K562 (cell line): ENCODE data around the gene BFSP2. TPM values are rescaled to one million over a fixed set of nuclear protein-coding genes. Genes with fewer than 3 reads are reported as not detected.
A peak's percentile ranks its signal among the peaks of the same experiment; 100 is the strongest.

Source experiments
- ATAC-seq: fragments of 200-7000 bp; cut with Tn5 transposase; 3 replicates; pipeline ENCODE4 v1.9.1; 2020; ENCODE audit warnings: moderate library complexity
- Bru-seq: library from RNA; stranded (reverse); fragments of 400-500 nt; gene quantifications from one replicate; lab custom pipeline; 2021; lab: Mats Ljungman, UMichigan
- BruChase-seq, 2 experiments: library from RNA; stranded (reverse); fragments of 400-500 nt; gene quantifications; one replicate each; lab custom pipeline; 2021; lab: Mats Ljungman, UMichigan
- BruUV-seq: library from RNA; stranded (reverse); fragments of 400-500 nt; replicated peaks from 2 replicates; lab custom pipeline; 2021; lab: Mats Ljungman, UMichigan
- CTCF ChIA-PET: fragments of 300-600 bp; formaldehyde crosslinking; extraction: SDS; loops from one replicate; lab custom pipeline; 2021; ENCODE audit warnings: low intra/inter-chr PET ratio; lab: Yijun Ruan, JAX
- POLR2A ChIA-PET: fragments of 300-600, 350-650 bp; sonication (Branson Sonifier 250); formaldehyde crosslinking; extraction: SDS; loops from one replicate; lab custom pipeline; 2021; ENCODE audit warnings: antibody characterized with exemption, inconsistent platforms; lab: Yijun Ruan, JAX
- DNase-seq, 4 experiments: peaks; one replicate each; pipeline versions ENCODE4 v3.0.0 to v3.0.0-alpha.2; 2011 to 2018; ENCODE audit warnings: low spot score in 3 of 4, mixed read lengths in 3 of 4; ENCODE audit errors: extremely low read depth in 1 of 4
- FAIRE-seq: peaks from 2 replicates; lab custom pipeline; 2011; peaks lifted over from hg19 to GRCh38; lab: Jason Lieb, UNC
- H2AFZ ChIP-seq: 2 replicates; pipeline ENCODE4 v1.6.0; 2011; ENCODE audit warnings: low read depth, low read length, control low read depth, inconsistent platforms
- H3K27ac ChIP-seq: fragments of 200-600 bp; 3 replicates; pipeline ENCODE4 v1.8.0; 2011; ENCODE audit warnings: low read depth, mild to moderate bottlenecking, control low read depth, inconsistent platforms, low read length, moderate library complexity, mixed read lengths; ENCODE audit errors: extremely low read depth
- H3K27me3 ChIP-seq, 2 experiments: fragments of 300-600 bp in 1 of 2; 2 replicates in 1 of 2; 3 replicates in 1 of 2; pipeline versions ENCODE4 v1.6.0 to v1.8.0; 2011; ENCODE audit warnings: inconsistent platforms in 2 of 2, low read length in 2 of 2, mild to moderate bottlenecking in 1 of 2, mixed read lengths in 1 of 2, moderate library complexity in 1 of 2; ENCODE audit not compliant: control insufficient read depth in 2 of 2, insufficient read depth in 2 of 2
- H3K36me3 ChIP-seq: fragments of 300-600 bp; 3 replicates; pipeline ENCODE4 v1.8.0; 2011; ENCODE audit warnings: mild to moderate bottlenecking, low read length, inconsistent platforms; ENCODE audit not compliant: control insufficient read depth, insufficient read depth
- H3K4me1 ChIP-seq, 2 experiments: fragments of 200-600 bp in 1 of 2; replicated peaks in 1 of 2; 2 replicates in 1 of 2; 3 replicates in 1 of 2; pipeline versions ENCODE4 v1.5.1 to v1.8.0; 2011; ENCODE audit warnings: inconsistent platforms in 2 of 2, low read length in 2 of 2, mild to moderate bottlenecking in 1 of 2, mixed read lengths in 1 of 2, moderate library complexity in 1 of 2; ENCODE audit not compliant: control insufficient read depth in 2 of 2, insufficient read depth in 2 of 2
- H3K4me2 ChIP-seq: 2 replicates; pipeline ENCODE4 v1.6.1; 2011; ENCODE audit warnings: low read length, control low read depth, inconsistent platforms, mixed read lengths; ENCODE audit not compliant: insufficient read depth
- H3K4me3 ChIP-seq: fragments of 200-600 bp; sonication (generic), shearing (Covaris generic); 2 replicates; pipeline ENCODE4 v1.5.1; 2016; ENCODE audit warnings: control low read depth, inconsistent platforms
- H3K79me2 ChIP-seq: fragments of 200-600 bp; 3 replicates; pipeline ENCODE4 v1.8.0; 2011; ENCODE audit warnings: low read length, inconsistent platforms; ENCODE audit not compliant: control insufficient read depth, insufficient read depth
- H3K9ac ChIP-seq, 2 experiments: 2 replicates each; pipeline versions ENCODE4 v1.6.0 to v1.6.1; 2011; ENCODE audit warnings: low read depth in 2 of 2, low read length in 2 of 2, control low read depth in 1 of 2, inconsistent platforms in 1 of 2, mild to moderate bottlenecking in 1 of 2, mixed read lengths in 1 of 2; ENCODE audit not compliant: insufficient read depth in 1 of 2
- H3K9me1 ChIP-seq: one replicate; pipeline ENCODE4 v1.6.0; 2011; ENCODE audit warnings: inconsistent platforms, mild to moderate bottlenecking, low read length, moderate library complexity; ENCODE audit not compliant: control insufficient read depth, insufficient read depth
- H3K9me3 ChIP-seq: replicated peaks from 2 replicates; pipeline ENCODE4 v1.5.1; 2011; ENCODE audit warnings: low read depth, low read length, inconsistent platforms; ENCODE audit not compliant: control insufficient read depth, insufficient read depth
- H4K20me1 ChIP-seq: replicated peaks from 2 replicates; pipeline ENCODE4 v1.6.1; 2011; ENCODE audit warnings: low read length, inconsistent platforms, mixed read lengths; ENCODE audit not compliant: control insufficient read depth, insufficient read depth
- ATF4 ChIP-seq: fragments of 450-650 bp; formaldehyde crosslinking; IDR thresholded peaks from 2 replicates; pipeline ENCODE4 v1.4.0; 2022; ENCODE audit warnings: mild to moderate bottlenecking, moderate library complexity
- COPS2 ChIP-seq: fragments of 450-650 bp; conservative IDR thresholded peaks from 2 replicates; pipeline ENCODE4 v1.6.1; 2016; ENCODE audit warnings: mild to moderate bottlenecking, moderate library complexity
- ZBTB17 ChIP-seq: fragments of 450-650 bp; formaldehyde crosslinking; IDR thresholded peaks from 2 replicates; pipeline ENCODE4 v1.4.0; 2020; ENCODE audit warnings: mild to moderate bottlenecking
- ZNF408 ChIP-seq: fragments of 250-450 bp; sonication (Bioruptor Pico); IDR thresholded peaks from 2 replicates; pipeline ENCODE4 v1.4.0; 2020; ENCODE audit warnings: low read depth, mild to moderate bottlenecking, moderate library complexity
- WGBS: fragments of 100-300 bp; shearing (Covaris generic); methylation state at CpG from one replicate; pipeline ENCODE4 v1.1.6; 2016; ENCODE audit warnings: low coverage, mixed read lengths; ENCODE audit not compliant: insufficient coverage; ENCODE audit errors: missing lambda C conversion rate; 5-methylcytosine and 5-hydroxymethylcytosine counted together
- in situ Hi-C: fragments of 300-500 bp; cut with MboI; formaldehyde crosslinking; loops from 4 replicates; pipeline ENCODE4 v1.15.0; 2018; ENCODE audit warnings: inconsistent platforms, mixed read lengths
- intact Hi-C: fragments of 100-400 bp; cut with micrococcal nuclease; formaldehyde crosslinking; loops from 2 replicates; pipeline ENCODE4 v1.14.2; 2022
- long read RNA-seq, 3 experiments: library from polyadenylated mRNA in 2 of 3; library from RNA in 1 of 3; unstranded in 2 of 3; stranded (forward) in 1 of 3; transcript quantifications; one replicate each; pipeline ENCODE4 v2.0.0, GENCODE V29; 2019 to 2022
- polyA minus RNA-seq, 3 experiments: library from RNA; depleted of rRNA, polyadenylated mRNA; stranded (reverse); fragments of >200 nt; gene quantifications; 2 replicates each; pipeline ENCODE4 v1.2.3, GENCODE V29; 2011
- polyA plus RNA-seq, 8 experiments: library from polyadenylated mRNA; depleted of rRNA in 4 of 8; stranded (reverse) in 5 of 8; unstranded in 3 of 8; fragments of >200 nt; fragmentation: Nextera tagmentation in 2 of 8; fragmentation: Illumina TruSeq in 1 of 8; extraction: Ambion mirVana in 2 of 8; extraction: Trizol in 1 of 8; gene quantifications; 2 replicates each; pipeline versions ENCODE4 v1.2.1 to v1.2.3, GENCODE V29; 2011 to 2014; ENCODE audit warnings: inconsistent platforms in 1 of 8, missing spikeins in 1 of 8
- total RNA-seq, 7 experiments: library from RNA; depleted of rRNA in 6 of 7; stranded (reverse); fragments of >200 nt in 6 of 7; fragmentation: Illumina TruSeq in 2 of 7; extraction: Trizol in 2 of 7; gene quantifications; 2 replicates each; pipeline versions ENCODE4 v1.2.1 to v1.2.3, GENCODE V29; 2011 to 2021; ENCODE audit warnings: low replicate concordance in 1 of 7

Gene BFSP2
- not detected in 2 replicates for total RNA-seq (2011; cell fraction: chromatin; rRNA removed; ENCODE audit: low replicate concordance)
- total RNA-seq (2011; cell fraction: nucleolus; rRNA removed): not detected in 2 replicates
- total RNA-seq (2011; cell fraction: nucleoplasm; rRNA removed): not detected in 2 replicates
- total RNA-seq (2014; rRNA removed): not detected in 2 replicates
- total RNA-seq (2014; rRNA removed; fragmentation: Illumina TruSeq; extraction: Trizol): not detected in 2 replicates
- not detected in 2 replicates for total RNA-seq (2015; rRNA removed; fragmentation: Illumina TruSeq; extraction: Trizol)
- total RNA-seq (2021): not detected in 2 replicates
- not detected in 2 replicates for polyA plus RNA-seq (2011; rRNA removed)
- polyA plus RNA-seq (2011; cell fraction: cytosol; rRNA removed): not detected in 2 replicates
- polyA plus RNA-seq (2011; cell fraction: nucleus; rRNA removed): not detected in 2 replicates
- not detected in 2 replicates for polyA plus RNA-seq (2012)
- polyA plus RNA-seq (2014; fragmentation: Illumina TruSeq; extraction: Trizol): not detected in 2 replicates
- polyA plus RNA-seq (2014; fragmentation: Nextera tagmentation; extraction: Ambion mirVana): not detected
- polyA plus RNA-seq (2014; rRNA removed): not detected in 2 replicates
- polyA minus RNA-seq (2011; rRNA and poly(A)+ RNA removed): not detected in 2 replicates
- not detected in 2 replicates for polyA minus RNA-seq (2011; cell fraction: cytosol; rRNA and poly(A)+ RNA removed)
- polyA minus RNA-seq (2011; cell fraction: nucleus; rRNA and poly(A)+ RNA removed): not detected in 2 replicates
- percentile 16 among the genes with signal in this experiment for Bru-seq, nascent RNA
- BruChase-seq, experiment 1, labeled RNA remaining after a 2-hour chase: percentile 13 among the genes with signal in this experiment
- BruChase-seq, experiment 2, labeled RNA remaining after a 6-hour chase: percentile 8 among the genes with signal in this experiment
- long read RNA-seq, experiment 1: 0 reads
- long read RNA-seq, experiment 2: 0 reads
- long read RNA-seq, experiment 3: 0 reads

- Histone ChIP-seq H2AFZ (no peak within 1 kb of the TSS), H3K36me3 (no peaks in the 10 kb centered on the region), H3K9me3 (no peaks in the 10 kb centered on the region), H3K9me1 (no peaks in the 10 kb centered on the region), H3K4me1 (no peaks in the 10 kb centered on the region; a peak in 1 of 5 replicates), H4K20me1 (no peaks in the 10 kb centered on the region), H3K4me3 (no peak within 1 kb of the TSS), H3K27ac (no peak within 1 kb of the TSS), H3K4me2 (no peak within 1 kb of the TSS), H3K9ac (no peak within 1 kb of the TSS), H3K79me2 (no peaks in the 10 kb centered on the region), H3K27me3 (peaks cover 0 to 8% of the 10 kb centered on the region in 2 experiments; a peak in 1 of 5 replicates)
- FAIRE-seq: no peak
- WGBS: 9% methylated on average over 11 of the region's 15 CpGs
- intact Hi-C loops (no loop called here), in situ Hi-C loops (no loop called here)
- POLR2A ChIA-PET: interaction anchor here (0.9 to 1.0 kb wide), 2 partner anchors 9 to 1255 kb away, joined by 3 read pairs; no protein-coding TSS in a partner anchor
- DNase-seq: no peak
- ATAC-seq: no peak
- no peak for TF ChIP-seq ZNF408 (CRISPR knock-in tag)
- no peak for TF ChIP-seq COPS2
- TF ChIP-seq ATF4: no peak
- no peak for TF ChIP-seq ZBTB17 (CRISPR knock-in tag)
- CTCF ChIA-PET: no interaction called here
- BruUV-seq: no TSS peak
Measured at GRCh38 chr3:133400006-133400515, at the start of gene BFSP2. BFSP2 (plus strand) TSS chr3:133400056; CDS start chr3:133400084, 28 bp downstream.
